ENCODE results near the gene IFI16. TPM values are rescaled to one million over a fixed set of nuclear protein-coding genes. Genes with fewer than 3 reads are reported as not detected.
"Not testable (repeated sequence)": the region's sequence is repeated elsewhere in the genome, so short reads cannot be mapped to it uniquely, and the experiment has no call there.

The IFI16 gene
- polyA plus RNA-seq, 4 donors: 54.9 to 66.2 (median 62.9) TPM

DNA sequence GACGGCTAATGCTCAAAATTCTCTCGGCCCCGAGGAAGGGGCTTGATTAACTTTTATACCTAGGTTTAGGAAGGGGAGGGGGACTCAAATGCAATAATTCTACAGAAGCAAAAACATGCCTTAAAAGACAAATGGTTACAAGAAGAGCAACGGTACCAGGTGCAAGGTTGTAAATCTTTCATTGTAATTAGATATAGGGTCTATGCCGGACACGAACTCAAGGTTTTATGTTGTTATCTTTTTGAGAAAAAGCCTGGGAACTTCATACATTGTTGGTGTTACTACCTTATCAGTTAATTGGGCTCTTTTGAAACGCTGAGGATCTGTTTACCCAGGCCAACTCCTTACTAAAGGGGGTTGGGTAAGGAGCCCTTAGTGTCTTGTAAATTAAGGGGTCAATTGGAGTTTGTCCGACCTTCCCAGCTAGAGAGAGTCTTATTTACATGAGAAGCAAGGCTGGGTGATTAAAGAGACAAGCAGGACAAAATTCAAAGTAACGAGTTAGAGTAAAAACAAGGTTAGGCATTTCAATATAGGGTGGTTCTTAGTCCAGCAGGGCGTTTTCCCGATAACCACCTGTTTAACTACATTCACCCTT, 3.4 kb upstream of the IFI16 start:
- not testable (repeated sequence) for DNase-seq (ENCODE audit: low read depth in 4 of 4, low spot score in 2 of 4)

DNA sequence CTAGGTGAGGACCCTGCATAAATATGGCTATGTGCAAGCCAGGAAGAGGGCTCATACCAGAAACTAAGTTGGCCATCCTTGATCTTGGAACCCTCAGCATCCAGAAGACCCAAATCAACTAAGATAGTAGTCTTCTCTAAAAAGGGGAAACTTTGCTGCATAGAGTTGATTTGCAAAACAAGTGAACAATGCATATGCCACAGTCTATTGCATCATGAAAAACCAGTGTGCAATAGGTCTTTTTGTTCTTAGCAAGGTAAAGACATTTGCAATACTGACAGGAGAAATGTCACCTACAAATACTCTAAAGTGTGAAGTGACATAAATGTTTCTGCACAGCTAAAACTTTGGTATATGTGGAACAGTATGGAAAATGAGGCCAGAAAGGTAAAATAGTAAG, 2.0 kb upstream of the IFI16 start:
- no peak for DNase-seq (ENCODE audit: low read depth in 4 of 4, low spot score in 2 of 4)

DNA sequence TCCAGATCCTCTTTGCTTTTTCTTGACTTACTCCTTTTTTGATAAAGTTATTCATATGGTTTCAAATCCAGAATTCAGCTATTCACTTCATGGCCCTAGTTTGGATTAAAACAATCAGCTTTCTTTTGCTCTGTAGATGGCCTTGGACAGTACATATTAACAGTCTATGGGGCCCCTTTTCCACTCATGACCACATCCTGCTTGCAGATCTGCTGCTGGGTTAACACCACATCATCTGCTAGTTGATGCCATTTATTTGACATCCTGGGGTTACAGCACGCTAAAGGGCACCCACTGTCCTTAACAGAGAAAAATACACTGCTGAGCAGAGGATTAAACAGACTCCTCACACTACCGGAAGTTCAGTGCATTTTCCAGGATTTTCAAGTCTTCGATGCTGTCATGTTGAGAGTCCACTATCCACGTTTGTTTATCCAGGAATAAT, 941 bp upstream of the IFI16 start:
- DNase-seq (ENCODE audit: low read depth in 4 of 4, low spot score in 2 of 4): no peak

GRCh38 chr1:159009287-159009686, 420 bp upstream of the IFI16 start:
- no peak for DNase-seq (ENCODE audit: low read depth in 4 of 4, low spot score in 2 of 4)

DNA sequence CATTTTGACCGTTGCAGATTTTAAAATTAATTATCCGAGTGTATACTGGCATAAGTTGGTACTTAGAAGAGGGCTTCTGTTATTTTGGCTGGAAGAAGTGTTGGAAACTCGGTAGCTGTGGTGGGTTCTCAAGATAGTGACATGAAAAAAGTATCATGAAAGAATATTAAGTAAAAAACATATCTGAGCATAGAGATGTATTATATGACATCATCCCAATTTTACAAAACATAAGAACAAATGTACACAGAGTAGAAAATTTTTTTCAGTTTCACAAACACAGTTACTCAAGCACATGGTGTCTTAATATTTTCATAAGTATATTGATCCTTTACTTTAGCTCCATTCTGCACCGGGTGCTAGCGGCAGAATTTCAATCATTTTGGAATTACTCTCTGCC, 684 bp downstream of the IFI16 start:
- no peak for DNase-seq (ENCODE audit: low read depth in 4 of 4, low spot score in 2 of 4)

DNA sequence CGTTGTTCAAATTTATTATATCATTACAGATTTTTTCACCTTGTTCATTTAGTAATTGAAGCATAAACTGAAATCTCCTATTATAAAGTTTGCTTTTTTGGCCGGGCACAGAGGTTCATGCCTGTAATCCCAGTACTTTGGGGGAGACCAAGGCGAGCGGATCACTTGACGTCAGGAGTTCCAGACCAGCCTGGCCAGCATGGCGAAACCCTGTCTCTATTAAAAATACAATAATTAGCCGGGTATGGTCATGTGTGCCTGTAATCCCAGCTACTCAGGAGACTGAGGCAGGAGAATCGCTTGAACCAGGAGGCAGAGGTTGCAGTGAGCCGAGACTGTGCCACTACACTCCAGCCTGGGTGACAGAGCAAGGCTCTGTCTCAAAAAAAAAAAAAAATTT, 1.3 kb downstream of the IFI16 start:
- not testable (repeated sequence) for DNase-seq (ENCODE audit: low read depth in 4 of 4, low spot score in 2 of 4)

DNA sequence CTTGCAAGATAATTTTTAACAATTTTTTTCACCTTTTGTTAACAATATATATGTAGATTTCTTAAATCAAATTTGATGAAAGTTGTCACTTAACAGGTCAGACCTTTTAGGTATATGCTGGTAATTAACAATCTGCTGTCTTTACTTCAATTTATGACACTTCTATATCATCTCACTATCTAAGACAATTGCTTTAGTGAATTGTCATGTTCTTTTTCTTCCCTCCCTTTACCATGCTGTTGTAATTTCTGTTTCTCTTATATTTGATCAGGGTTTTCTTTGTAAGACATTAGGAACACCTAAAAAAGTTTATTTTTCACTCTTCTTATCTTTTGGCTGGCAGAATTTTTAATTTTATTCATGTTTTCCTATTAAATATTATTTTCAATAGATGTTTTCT, 2.0 kb downstream of the IFI16 start:
- no peak for DNase-seq (ENCODE audit: low read depth in 4 of 4, low spot score in 2 of 4)

DNA sequence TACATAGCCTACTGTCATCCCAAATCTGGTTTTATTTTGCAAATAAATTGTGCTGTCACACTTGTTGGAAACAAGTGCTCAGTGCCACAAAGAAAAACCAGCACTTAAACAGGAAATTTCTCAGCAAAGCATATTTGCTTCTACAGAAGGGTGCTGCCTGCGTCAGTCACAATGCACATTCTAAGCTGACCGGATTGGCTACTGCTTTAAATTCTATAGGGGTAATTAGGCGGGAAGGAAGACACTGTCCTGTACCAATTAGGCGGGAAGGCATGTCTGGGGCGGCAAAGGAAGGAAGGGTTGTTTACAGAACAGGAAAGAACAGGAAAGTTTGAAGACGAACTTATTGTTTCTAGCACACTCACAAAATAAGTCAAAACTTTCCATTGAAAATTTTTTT, 2.8 kb downstream of the IFI16 start:
- DNase-seq (ENCODE audit: low read depth in 4 of 4, low spot score in 2 of 4): no peak

DNA sequence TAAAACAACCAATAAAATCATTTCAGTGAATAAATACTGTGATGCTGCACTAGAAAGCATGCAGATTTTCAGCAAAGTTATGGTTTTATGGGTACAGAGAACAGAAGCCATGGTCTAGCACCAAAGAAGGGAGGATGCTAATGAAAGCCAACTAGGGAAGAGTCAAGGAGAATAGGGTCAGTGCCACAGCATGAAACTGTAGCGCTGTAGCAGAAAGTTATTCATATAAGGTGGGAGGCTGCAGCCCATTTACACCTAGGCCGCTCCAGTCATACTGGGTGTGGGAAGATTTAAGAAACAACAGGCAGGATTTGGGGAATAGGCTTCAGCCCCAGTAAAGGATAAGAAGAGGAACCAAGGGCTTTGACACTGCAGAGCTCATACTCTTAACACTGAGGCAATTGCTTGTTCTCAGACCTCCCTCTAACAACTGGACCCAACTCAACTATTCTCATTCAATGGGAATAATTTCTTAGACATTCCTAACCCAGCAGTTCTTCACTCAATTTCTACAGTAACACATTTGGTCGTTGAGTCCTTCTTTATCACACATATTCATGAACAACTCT, 4.4 kb downstream of the IFI16 start:
- no peak for DNase-seq (ENCODE audit: low read depth in 4 of 4, low spot score in 2 of 4)

DNA sequence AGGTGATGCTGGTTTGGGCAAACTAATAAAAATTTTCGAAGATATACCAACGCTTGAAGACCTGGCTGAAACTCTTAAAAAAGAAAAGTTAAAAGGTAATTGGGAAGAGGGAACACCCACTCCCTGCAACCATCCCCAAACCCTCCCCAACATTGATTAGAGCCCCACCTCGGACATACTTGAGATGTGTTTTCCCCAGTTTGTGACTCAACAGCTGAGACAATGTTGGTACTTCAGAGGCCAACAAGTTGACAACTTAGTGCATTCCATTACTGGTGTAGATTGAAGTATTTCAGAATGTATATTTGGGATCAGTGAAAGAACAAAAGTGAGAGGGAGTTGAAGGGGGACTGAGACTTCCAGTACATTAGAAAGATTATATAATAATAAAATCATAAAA, 5.1 kb downstream of the IFI16 start:
- DNase-seq (ENCODE audit: low read depth in 4 of 4, low spot score in 2 of 4): no peak

GRCh38 chr1:159015440-159015909, 5.8 kb downstream of the IFI16 start:
- DNase-seq (ENCODE audit: low read depth in 4 of 4, low spot score in 2 of 4): no peak

GRCh38 chr1:159023723-159024122, 14.0 kb downstream of the IFI16 start:
- no peak for DNase-seq (ENCODE audit: low read depth in 4 of 4, low spot score in 2 of 4)

GRCh38 chr1:159025043-159025442, 15.3 kb downstream of the IFI16 start:
- DNase-seq (ENCODE audit: low read depth in 4 of 4, low spot score in 2 of 4): no peak

DNA sequence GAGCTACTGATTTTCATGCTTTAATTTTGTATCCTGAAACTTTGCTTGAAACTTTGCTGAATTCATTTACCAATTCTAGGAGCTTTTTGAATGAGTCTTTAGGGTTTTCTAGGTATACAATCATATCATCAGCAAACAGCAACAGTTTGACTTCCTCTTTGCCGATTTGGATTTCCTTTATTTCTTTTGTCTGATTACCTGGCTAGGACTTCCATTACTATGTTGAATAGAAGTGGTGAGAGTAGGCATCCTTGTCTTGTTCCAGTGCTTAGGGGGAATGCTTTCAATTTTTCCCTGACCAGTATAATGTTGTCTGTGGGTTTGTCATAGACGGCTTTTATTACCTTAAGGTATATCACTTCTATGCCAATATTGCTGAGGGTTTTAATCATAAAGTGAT, 17.1 kb downstream of the IFI16 start:
- DNase-seq (ENCODE audit: low read depth in 4 of 4, low spot score in 2 of 4): not testable (repeated sequence)

GRCh38 chr1:159030311-159030710, 20.6 kb downstream of the IFI16 start:
- no peak for DNase-seq (ENCODE audit: low read depth in 4 of 4, low spot score in 2 of 4)

- DNase-seq (ENCODE audit: low read depth in 4 of 4, low spot score in 2 of 4): no peak
Observed at GRCh38 chr1:159030877-159031447, 21.3 kb downstream of the IFI16 start.

DNA sequence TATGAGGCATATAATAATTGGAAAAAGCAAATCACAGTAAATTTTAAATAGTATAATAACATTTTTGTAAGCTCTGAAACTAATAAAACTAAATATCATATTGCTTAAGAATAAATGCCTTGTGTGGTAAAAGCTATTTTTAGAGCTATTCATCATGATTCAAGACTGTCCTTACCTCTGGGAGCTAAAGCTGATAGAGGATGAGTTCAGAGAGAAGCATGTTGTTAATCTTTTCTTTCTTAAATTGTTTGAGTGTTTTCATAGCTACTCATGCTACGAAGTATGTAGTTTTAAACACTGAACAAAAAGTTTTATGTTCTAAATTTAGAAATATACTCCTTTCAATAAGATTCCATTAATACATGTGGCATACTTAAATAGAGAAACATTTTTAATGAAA, 30.5 kb downstream of the IFI16 start:
- DNase-seq (ENCODE audit: low read depth in 4 of 4, low spot score in 2 of 4): no peak

- no peak for DNase-seq (ENCODE audit: low read depth in 4 of 4, low spot score in 2 of 4)
Observed at GRCh38 chr1:159040893-159041724, 31.4 kb downstream of the IFI16 start.

DNA sequence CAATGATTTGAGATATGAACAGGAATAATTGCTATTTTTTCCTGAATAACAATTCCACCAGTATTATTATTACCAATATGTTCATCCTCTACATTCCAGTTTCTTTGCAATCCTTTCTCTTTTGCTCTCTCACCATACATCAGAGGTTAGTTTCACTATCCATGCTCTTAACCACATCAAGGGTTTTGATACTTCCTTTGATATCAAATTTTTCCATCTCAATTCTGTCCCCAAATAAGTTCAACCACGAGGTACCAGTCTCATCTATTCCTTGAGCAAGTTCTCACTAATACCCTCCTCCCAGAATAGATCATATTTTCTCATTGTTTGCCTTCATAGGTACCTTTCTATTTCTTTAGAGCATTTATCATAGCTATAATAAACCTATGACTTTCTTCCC, 36.8 kb downstream of the IFI16 start:
- DNase-seq (ENCODE audit: low read depth in 4 of 4, low spot score in 2 of 4): not testable (repeated sequence)

DNA sequence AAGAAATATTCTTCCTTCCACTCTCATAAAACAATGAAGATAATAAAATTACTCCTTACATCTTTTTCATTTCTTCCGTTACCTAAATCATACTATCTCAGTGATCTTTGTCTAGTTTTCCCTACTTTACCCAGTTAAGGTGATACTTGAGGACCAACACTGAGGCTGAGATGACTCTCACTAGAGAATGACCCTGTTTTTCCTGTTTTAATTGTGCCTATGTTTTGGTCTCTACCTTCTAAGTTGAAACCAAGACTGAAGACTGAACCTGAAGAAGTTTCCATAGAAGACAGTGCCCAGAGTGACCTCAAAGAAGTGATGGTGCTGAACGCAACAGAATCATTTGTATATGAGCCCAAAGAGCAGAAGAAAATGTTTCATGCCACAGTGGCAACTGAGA, 41.7 kb downstream of the IFI16 start:
- DNase-seq (ENCODE audit: low read depth in 4 of 4, low spot score in 2 of 4): no peak

DNA sequence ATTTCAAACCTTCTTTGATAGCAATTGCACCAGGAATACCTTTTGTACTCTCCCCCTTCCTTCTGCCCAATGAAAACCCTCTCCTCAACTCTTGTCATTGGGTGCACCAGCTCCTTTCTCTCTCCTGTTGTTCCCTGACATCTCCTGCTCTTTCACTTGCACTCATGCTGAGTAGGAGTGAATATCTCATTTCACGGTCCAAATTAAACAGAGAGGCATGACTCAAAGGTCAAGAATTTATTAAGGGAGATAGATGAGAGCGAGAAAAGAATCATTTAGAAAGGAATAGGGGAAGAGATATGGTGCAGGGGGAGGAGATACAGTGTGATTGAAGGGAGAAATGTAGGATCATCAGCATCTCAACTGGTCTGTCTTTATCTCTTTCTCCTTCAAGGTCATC, 44.7 kb downstream of the IFI16 start:
- no peak for DNase-seq (ENCODE audit: low read depth in 4 of 4, low spot score in 2 of 4)

Measured in left renal cortex interstitium (tissue), 4 donors.